ENCODE measurements around the gene TPRA1.

DNA sequence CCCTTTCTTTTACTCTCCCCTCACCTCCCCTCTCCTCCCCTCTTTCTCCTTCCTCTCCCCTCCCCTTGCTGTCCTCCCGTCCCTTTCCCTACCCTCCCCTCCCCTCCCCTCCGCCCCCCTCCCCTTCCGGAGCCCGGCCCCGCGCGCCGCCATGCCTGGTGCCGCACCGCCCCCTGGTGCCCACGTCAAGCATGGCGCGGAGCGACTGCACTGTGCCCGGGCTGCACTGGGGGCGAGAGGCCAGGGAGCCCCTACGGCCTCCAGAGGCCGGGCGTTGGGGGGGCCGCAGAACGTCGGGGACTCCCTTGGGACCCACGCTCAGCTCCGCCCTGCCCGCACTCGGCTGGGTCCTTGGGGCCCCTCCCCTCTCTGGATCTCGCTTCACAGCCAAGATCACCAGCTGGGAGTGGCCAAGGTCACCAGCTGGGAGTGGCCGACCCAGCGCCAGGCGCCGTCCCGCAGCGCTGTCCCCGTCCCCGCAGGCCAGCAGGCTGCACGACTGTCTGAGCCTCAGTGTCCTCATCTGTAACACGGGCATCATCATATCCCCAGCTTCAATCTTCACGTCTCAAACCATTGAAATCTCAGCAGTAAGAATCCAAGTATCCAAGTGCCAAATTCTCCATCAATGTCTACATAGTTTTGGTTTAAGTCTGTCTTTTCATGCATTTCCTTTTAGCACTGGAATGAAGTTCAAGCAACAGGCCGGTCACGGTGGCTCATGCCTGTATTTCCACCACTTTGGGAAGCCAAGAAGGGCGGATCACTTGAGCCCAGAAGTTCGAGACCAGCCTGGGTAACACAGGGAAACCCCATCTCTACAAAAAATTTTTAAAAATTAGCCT is 42.5 kb downstream of the TPRA1 start:
- TF ChIP-seq POLR2A (IDR thresholded peaks at IDR 0.05), result no peak
- TF ChIP-seq, protein P1, sequence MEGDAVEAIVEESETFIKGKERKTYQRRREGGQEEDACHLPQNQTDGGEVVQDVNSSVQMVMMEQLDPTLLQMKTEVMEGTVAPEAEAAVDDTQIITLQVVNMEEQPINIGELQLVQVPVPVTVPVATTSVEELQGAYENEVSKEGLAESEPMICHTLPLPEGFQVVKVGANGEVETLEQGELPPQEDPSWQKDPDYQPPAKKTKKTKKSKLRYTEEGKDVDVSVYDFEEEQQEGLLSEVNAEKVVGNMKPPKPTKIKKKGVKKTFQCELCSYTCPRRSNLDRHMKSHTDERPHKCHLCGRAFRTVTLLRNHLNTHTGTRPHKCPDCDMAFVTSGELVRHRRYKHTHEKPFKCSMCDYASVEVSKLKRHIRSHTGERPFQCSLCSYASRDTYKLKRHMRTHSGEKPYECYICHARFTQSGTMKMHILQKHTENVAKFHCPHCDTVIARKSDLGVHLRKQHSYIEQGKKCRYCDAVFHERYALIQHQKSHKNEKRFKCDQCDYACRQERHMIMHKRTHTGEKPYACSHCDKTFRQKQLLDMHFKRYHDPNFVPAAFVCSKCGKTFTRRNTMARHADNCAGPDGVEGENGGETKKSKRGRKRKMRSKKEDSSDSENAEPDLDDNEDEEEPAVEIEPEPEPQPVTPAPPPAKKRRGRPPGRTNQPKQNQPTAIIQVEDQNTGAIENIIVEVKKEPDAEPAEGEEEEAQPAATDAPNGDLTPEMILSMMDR (IDR thresholded peaks at IDR 0.05), result peak; percentile 43 to 75 (median 59)

All from adrenal gland (tissue), 5 donors.